ENCODE measurements around the gene CHIT1. TPM values are rescaled to one million over a fixed set of nuclear protein-coding genes. Genes with fewer than 3 reads are reported as not detected.

The CHIT1 gene
- total RNA-seq, 2 experiments from 2014 or later: 0.58 to 1.1 TPM

DNA sequence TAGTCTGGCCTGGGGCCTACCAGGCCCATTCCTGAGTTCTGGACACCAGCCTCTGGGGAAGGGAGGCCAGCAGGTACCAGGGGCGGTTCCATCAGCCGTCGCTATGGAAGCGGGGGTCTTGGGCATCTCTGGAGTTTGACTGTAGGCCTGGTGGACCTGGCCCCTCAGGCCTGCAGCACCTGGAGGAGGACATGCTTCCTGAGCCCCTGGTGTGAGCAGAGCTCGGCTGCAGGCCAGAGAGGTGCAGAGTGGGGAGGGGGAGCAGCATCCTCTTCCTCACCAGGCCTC, 61.6 kb downstream of the CHIT1 start:
- Histone ChIP-seq H3K27ac (ENCODE audit: low read depth in 1 of 2, low read length in 2 of 2) (no peak overlapping the region), H3K27me3 (ENCODE audit: control insufficient read depth in 1 of 2, insufficient read depth in 2 of 2, low read length in 2 of 2) (peaks cover 0 to 6% of the 10 kb centered on the region in 2 experiments), H3K4me1 (ENCODE audit: insufficient read depth, low read length) (no peaks in the 10 kb centered on the region), H3K9me3 (ENCODE audit: control insufficient read depth in 1 of 2, insufficient read depth in 1 of 2, low read length in 2 of 2) (no peaks in the 10 kb centered on the region), H3K36me3 (ENCODE audit: insufficient read depth, low read length) (no peaks in the 10 kb centered on the region), H3K4me3 (ENCODE audit: low read length) (no peak overlapping the region)
- H3K4me3 Mint-ChIP-seq: no peak overlapping the region
- no peak overlapping the region for H3K27ac Mint-ChIP-seq
- POLR2A ChIA-PET: no interaction called here
- no peak for TF ChIP-seq CTCF (IDR thresholded peaks at IDR 0.05)
- no peak for DNase-seq
- CTCF ChIA-PET: no interaction called here
- intact Hi-C loops (cut with DNase I, micrococcal nuclease): no loop called here
- H3K27me3 Mint-ChIP-seq: peaks cover 8% of the 10 kb centered on the region
- no peaks in the 10 kb centered on the region for H3K9me3 Mint-ChIP-seq
- H3K36me3 Mint-ChIP-seq (ENCODE audit: low read depth): no peaks in the 10 kb centered on the region
- H3K4me1 Mint-ChIP-seq (ENCODE audit: low read depth): no peaks in the 10 kb centered on the region
- no peak for ATAC-seq (ENCODE audit: poor library complexity)

- Histone ChIP-seq H3K27me3 (ENCODE audit: control insufficient read depth in 1 of 2, insufficient read depth in 2 of 2, low read length in 2 of 2) (peaks cover 0 to 10% of the 10 kb centered on the region in 2 experiments), H3K4me3 (ENCODE audit: low read length) (no peak overlapping the region), H3K27ac (ENCODE audit: low read depth in 1 of 2, low read length in 2 of 2) (no peak overlapping the region), H3K4me1 (ENCODE audit: insufficient read depth, low read length) (no peaks in the 10 kb centered on the region), H3K36me3 (ENCODE audit: insufficient read depth, low read length) (no peaks in the 10 kb centered on the region), H3K9me3 (ENCODE audit: control insufficient read depth in 1 of 2, insufficient read depth in 1 of 2, low read length in 2 of 2) (no peaks in the 10 kb centered on the region)
- H3K9me3 Mint-ChIP-seq: no peaks in the 10 kb centered on the region
- H3K27me3 Mint-ChIP-seq: peaks cover 11% of the 10 kb centered on the region
- TF ChIP-seq CTCF (IDR thresholded peaks at IDR 0.05): no peak
- ATAC-seq (ENCODE audit: poor library complexity): no peak
- ChIA-PET POLR2A (no interaction called here), CTCF (no interaction called here)
- H3K36me3 Mint-ChIP-seq (ENCODE audit: low read depth): no peaks in the 10 kb centered on the region
- H3K27ac Mint-ChIP-seq: no peak overlapping the region
- DNase-seq: peak in 1 of 14 experiments; percentile 7
- no peak overlapping the region for H3K4me3 Mint-ChIP-seq
- no peaks in the 10 kb centered on the region for H3K4me1 Mint-ChIP-seq (ENCODE audit: low read depth)
- intact Hi-C loops (cut with DNase I, micrococcal nuclease): no loop called here
Measured at GRCh38 chr1:203167026-203167912, 62.2 kb downstream of the CHIT1 start.

- CTCF ChIA-PET: no interaction called here
- Mint-ChIP-seq H3K36me3 (ENCODE audit: low read depth) (no peaks in the 10 kb centered on the region), H3K4me3 (no peak overlapping the region), H3K27me3 (peaks cover 11% of the 10 kb centered on the region), H3K4me1 (ENCODE audit: low read depth) (no peaks in the 10 kb centered on the region), H3K9me3 (no peaks in the 10 kb centered on the region), H3K27ac (no peak overlapping the region)
- peaks cover 0 to 12% of the 10 kb centered on the region in 2 experiments for H3K27me3 ChIP-seq (ENCODE audit: control insufficient read depth in 1 of 2, insufficient read depth in 2 of 2, low read length in 2 of 2)
- intact Hi-C loops (cut with DNase I, micrococcal nuclease): no loop called here
- H3K4me3 ChIP-seq (ENCODE audit: low read length): no peak overlapping the region
- ATAC-seq (ENCODE audit: poor library complexity): no peak
- H3K9me3 ChIP-seq (ENCODE audit: control insufficient read depth in 1 of 2, insufficient read depth in 1 of 2, low read length in 2 of 2): no peaks in the 10 kb centered on the region
- TF ChIP-seq CTCF (IDR thresholded peaks at IDR 0.05): no peak
- POLR2A ChIA-PET: no interaction called here
- no peaks in the 10 kb centered on the region for H3K36me3 ChIP-seq (ENCODE audit: insufficient read depth, low read length)
- no peak overlapping the region for H3K27ac ChIP-seq (ENCODE audit: low read depth in 1 of 2, low read length in 2 of 2)
- no peak for DNase-seq
- H3K4me1 ChIP-seq (ENCODE audit: insufficient read depth, low read length): no peaks in the 10 kb centered on the region
Measured at GRCh38 chr1:203166192-203166940, 63.1 kb downstream of the CHIT1 start.

Other genes starting within 250 kb of the CHIT1 start
- 100 to 1,000 TPM; 187 to 194 TPM for gene TMEM183A, start 222.3 kb downstream of the CHIT1 start, total RNA-seq
- gene PPFIA4, start 203.2 kb downstream of the CHIT1 start, total RNA-seq: under 1 TPM; 0.93 to 0.98 TPM
- not detected for gene MYOG, start 143.7 kb downstream of the CHIT1 start, total RNA-seq
- not detected for gene ADORA1, start 101.9 kb downstream of the CHIT1 start, total RNA-seq
- not detected for gene MYBPH, start 53.8 kb downstream of the CHIT1 start, total RNA-seq
- not detected for gene CHI3L1, start 43.0 kb downstream of the CHIT1 start, total RNA-seq
- 100 to 1,000 TPM; 802 to 849 TPM for gene BTG2, start 75.8 kb upstream of the CHIT1 start, total RNA-seq
- not detected for gene FMOD, start 121.4 kb upstream of the CHIT1 start, total RNA-seq
- not detected for gene PRELP, start 246.1 kb upstream of the CHIT1 start, total RNA-seq